RWPE2 (cell line): Measurements from ENCODE around the gene AFF1.

Source experiments
- ATAC-seq: fragments of 200-7000 bp; cut with Tn5 transposase; 3 replicates; pipeline ENCODE4 v1.9.1; 2021; ENCODE audit warnings: low read depth
- DNase-seq: peaks from one replicate; pipeline ENCODE4 v3.0.0-alpha.2; 2020; ENCODE audit warnings: low spot score
- H3K27ac ChIP-seq: fragments of 450-650 bp; 2 replicates; pipeline ENCODE4 v1.5.1; 2017; ENCODE audit warnings: mild to moderate bottlenecking; ENCODE audit not compliant: poor library complexity, severe bottlenecking
- H3K27me3 ChIP-seq: fragments of 250-450 bp; sonication (Bioruptor Pico); 2 replicates; pipeline ENCODE4 v1.5.1; 2021; ENCODE audit warnings: mild to moderate bottlenecking, moderate library complexity; ENCODE audit not compliant: insufficient read depth, poor library complexity, severe bottlenecking
- H3K36me3 ChIP-seq: fragments of 250-450 bp; sonication (Bioruptor Pico); 2 replicates; pipeline ENCODE4 v1.5.1; 2020; ENCODE audit warnings: low read depth, mild to moderate bottlenecking, moderate library complexity
- H3K4me1 ChIP-seq: fragments of 250-450 bp; sonication (Bioruptor Pico); 2 replicates; pipeline ENCODE4 v1.5.1; 2021; ENCODE audit warnings: mild to moderate bottlenecking, moderate library complexity; ENCODE audit not compliant: insufficient read depth, poor library complexity, severe bottlenecking
- H3K4me3 ChIP-seq: fragments of 250-450 bp; sonication (Bioruptor Pico); 2 replicates; pipeline ENCODE4 v1.5.1; 2021; ENCODE audit warnings: mild to moderate bottlenecking, moderate library complexity; ENCODE audit not compliant: severe bottlenecking
- H3K9me3 ChIP-seq: fragments of 250-450 bp; sonication (Bioruptor Pico); 2 replicates; pipeline ENCODE4 v1.5.1; 2021; ENCODE audit warnings: mild to moderate bottlenecking, moderate library complexity; ENCODE audit not compliant: severe bottlenecking
- CTCF ChIP-seq: fragments of 450-650 bp; IDR thresholded peaks from one replicate; pipeline ENCODE4 v1.5.1; 2017; ENCODE audit warnings: mild to moderate bottlenecking, moderate library complexity; ENCODE audit not compliant: poor library complexity, severe bottlenecking

The AFF1 gene

GRCh38 chr4:87042986-87043820 is 108.4 kb downstream of the AFF1 start:
- Histone ChIP-seq H3K9me3 (no peaks in the 10 kb centered on the region), H3K27me3 (no peaks in the 10 kb centered on the region), H3K36me3 (peaks cover 16% of the 10 kb centered on the region), H3K4me1 (peaks cover 10% of the 10 kb centered on the region), H3K27ac (no peak overlapping the region), H3K4me3 (no peak overlapping the region)
- no peak for TF ChIP-seq CTCF
- ATAC-seq (no peak), DNase-seq (no peak)

- H3K4me3 ChIP-seq = no peak overlapping the region
- H3K27me3 ChIP-seq = no peaks in the 10 kb centered on the region
- H3K9me3 ChIP-seq = no peaks in the 10 kb centered on the region
- peaks cover 20% of the 10 kb centered on the region for H3K36me3 ChIP-seq
- TF ChIP-seq CTCF = no peak
- no peak overlapping the region for H3K27ac ChIP-seq
- DNase-seq (no peak), ATAC-seq (peak; percentile 55; the same call in 2 of the 3 replicates)
- no peaks in the 10 kb centered on the region for H3K4me1 ChIP-seq
Measured at GRCh38 chr4:87044511-87045233, 109.9 kb downstream of the AFF1 start.

GRCh38 chr4:87045234-87045558 is 110.4 kb downstream of the AFF1 start:
- Histone ChIP-seq H3K4me1 (no peaks in the 10 kb centered on the region), H3K36me3 (peaks cover 20% of the 10 kb centered on the region), H3K4me3 (no peak overlapping the region), H3K27me3 (no peaks in the 10 kb centered on the region), H3K9me3 (no peaks in the 10 kb centered on the region), H3K27ac (no peak overlapping the region)
- DNase-seq (no peak), ATAC-seq (no peak)
- TF ChIP-seq CTCF = no peak

- no peak for DNase-seq
- no peaks in the 10 kb centered on the region for H3K4me1 ChIP-seq
- TF ChIP-seq CTCF = no peak
- H3K9me3 ChIP-seq = no peaks in the 10 kb centered on the region
- no peaks in the 10 kb centered on the region for H3K27me3 ChIP-seq
- no peak overlapping the region for H3K27ac ChIP-seq
- H3K36me3 ChIP-seq = peaks cover 20% of the 10 kb centered on the region
- no peak overlapping the region for H3K4me3 ChIP-seq
- ATAC-seq = no peak
Measured at GRCh38 chr4:87045659-87046058, 110.8 kb downstream of the AFF1 start.

GRCh38 chr4:87046121-87046551 is 111.3 kb downstream of the AFF1 start:
- DNase-seq = no peak

More at GRCh38 chr4:87046121-87046551, 111.3 kb downstream of the AFF1 start:
- H3K4me1 ChIP-seq = no peaks in the 10 kb centered on the region
- H3K4me3 ChIP-seq = no peak overlapping the region
- no peaks in the 10 kb centered on the region for H3K27me3 ChIP-seq
- H3K27ac ChIP-seq = no peak overlapping the region
- no peaks in the 10 kb centered on the region for H3K9me3 ChIP-seq
- TF ChIP-seq CTCF = no peak
- ATAC-seq = no peak
- peaks cover 20% of the 10 kb centered on the region for H3K36me3 ChIP-seq
